BE2C (cell line): ENCODE results near the gene EIF2B1.
"Not testable (repeated sequence)": the region's sequence is repeated elsewhere in the genome, so short reads cannot be mapped to it uniquely, and the experiment has no call there.

Source experiments
- DNase-seq: peaks from one replicate; pipeline ENCODE4 v3.0.0-alpha.2; 2020
- H3K27me3 ChIP-seq: fragments of 250-450 bp; sonication (Bioruptor Pico); 2 replicates; pipeline ENCODE4 v1.5.1; 2020; ENCODE audit warnings: mild to moderate bottlenecking
- H3K36me3 ChIP-seq: fragments of 250-450 bp; sonication (Bioruptor Pico); 2 replicates; pipeline ENCODE4 v1.5.1; 2020; ENCODE audit warnings: mild to moderate bottlenecking
- H3K4me1 ChIP-seq: fragments of 250-450 bp; sonication (Bioruptor Pico); 2 replicates; pipeline ENCODE4 v1.5.1; 2020
- H3K4me3 ChIP-seq: 2 replicates; pipeline ENCODE4 v1.5.1; 2011; ENCODE audit warnings: low read depth, low read length
- H3K9me3 ChIP-seq: fragments of 250-450 bp; sonication (Bioruptor Pico); 2 replicates; pipeline ENCODE4 v1.5.1; 2020
- TF ChIP-seq, protein P1 (sequence below): IDR thresholded peaks from 2 replicates; pipeline ENCODE4 v1.5.1; 2012; ENCODE audit warnings: mild to moderate bottlenecking, low read depth, low read length

The EIF2B1 gene

DNA sequence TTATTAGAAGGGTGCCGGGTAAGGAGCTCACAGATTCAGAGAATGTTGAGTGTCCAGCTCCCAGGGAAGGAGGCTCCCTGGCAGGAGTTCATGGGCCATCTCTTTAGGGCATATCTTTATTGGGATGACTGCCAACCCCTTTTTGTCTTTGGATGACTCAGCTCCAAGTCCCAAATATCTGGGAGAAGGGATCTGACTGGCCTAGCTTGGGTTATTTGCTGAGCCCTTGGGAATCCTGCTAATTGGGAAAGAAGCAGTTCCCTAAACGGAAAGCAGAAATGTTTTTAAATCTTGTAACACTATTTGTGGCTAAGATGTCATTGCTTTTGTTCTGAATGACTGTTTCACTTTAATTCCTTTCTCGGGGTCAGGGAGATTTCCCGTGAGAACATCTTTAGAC, 19.0 kb downstream of the EIF2B1 start:
- H3K36me3 ChIP-seq = peaks cover 90% of the 10 kb centered on the region
- H3K27me3 ChIP-seq = no peaks in the 10 kb centered on the region
- H3K4me1 ChIP-seq = no peaks in the 10 kb centered on the region
- no peak for DNase-seq
- H3K4me3 ChIP-seq = no peak overlapping the region
- no peaks in the 10 kb centered on the region for H3K9me3 ChIP-seq
- TF ChIP-seq, protein P1, sequence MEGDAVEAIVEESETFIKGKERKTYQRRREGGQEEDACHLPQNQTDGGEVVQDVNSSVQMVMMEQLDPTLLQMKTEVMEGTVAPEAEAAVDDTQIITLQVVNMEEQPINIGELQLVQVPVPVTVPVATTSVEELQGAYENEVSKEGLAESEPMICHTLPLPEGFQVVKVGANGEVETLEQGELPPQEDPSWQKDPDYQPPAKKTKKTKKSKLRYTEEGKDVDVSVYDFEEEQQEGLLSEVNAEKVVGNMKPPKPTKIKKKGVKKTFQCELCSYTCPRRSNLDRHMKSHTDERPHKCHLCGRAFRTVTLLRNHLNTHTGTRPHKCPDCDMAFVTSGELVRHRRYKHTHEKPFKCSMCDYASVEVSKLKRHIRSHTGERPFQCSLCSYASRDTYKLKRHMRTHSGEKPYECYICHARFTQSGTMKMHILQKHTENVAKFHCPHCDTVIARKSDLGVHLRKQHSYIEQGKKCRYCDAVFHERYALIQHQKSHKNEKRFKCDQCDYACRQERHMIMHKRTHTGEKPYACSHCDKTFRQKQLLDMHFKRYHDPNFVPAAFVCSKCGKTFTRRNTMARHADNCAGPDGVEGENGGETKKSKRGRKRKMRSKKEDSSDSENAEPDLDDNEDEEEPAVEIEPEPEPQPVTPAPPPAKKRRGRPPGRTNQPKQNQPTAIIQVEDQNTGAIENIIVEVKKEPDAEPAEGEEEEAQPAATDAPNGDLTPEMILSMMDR = no peak

DNA sequence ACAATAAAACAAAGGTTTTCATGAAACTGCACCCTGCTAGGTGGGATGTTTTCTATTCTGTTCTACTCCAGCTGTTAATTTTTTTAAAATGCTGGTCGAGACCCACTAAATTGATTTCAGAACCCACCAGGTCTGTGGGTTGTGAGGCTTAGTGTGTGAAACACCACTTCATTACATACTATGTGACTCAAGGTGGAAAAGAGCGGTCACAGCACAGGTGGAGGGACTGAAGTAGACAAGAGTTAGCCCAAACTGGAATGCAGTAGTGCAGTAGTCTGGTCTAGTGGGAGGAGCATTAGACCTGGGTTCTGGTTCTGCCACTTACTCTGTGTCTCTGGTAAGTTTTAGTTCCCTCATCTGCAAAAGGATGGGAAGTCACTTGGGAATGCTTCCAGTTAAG, 19.4 kb downstream of the EIF2B1 start:
- Histone ChIP-seq H3K9me3 (no peaks in the 10 kb centered on the region), H3K36me3 (peaks cover 90% of the 10 kb centered on the region), H3K27me3 (no peaks in the 10 kb centered on the region), H3K4me3 (no peak overlapping the region), H3K4me1 (no peaks in the 10 kb centered on the region)
- TF ChIP-seq, protein P1 = no peak
- no peak for DNase-seq

DNA sequence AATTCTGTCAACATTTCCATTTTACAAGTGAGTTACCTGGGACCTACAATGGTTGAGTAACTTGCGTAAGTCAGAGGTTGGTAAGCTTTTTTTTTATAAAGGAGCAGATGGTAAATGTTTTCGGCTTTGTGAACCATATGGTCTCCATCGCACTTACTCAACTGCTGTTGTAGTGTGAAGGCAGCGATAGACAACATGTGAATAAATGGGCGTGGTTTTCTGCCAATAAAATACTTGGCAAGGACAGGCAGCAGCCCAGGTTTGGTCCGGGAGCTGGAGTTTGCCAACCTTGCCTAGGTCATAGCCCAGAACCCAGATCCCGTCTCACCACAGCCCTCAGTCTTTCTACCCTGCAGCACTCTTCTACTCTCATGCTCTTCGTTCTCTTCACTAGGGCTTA, 25.3 kb downstream of the EIF2B1 start:
- Histone ChIP-seq H3K9me3 (no peaks in the 10 kb centered on the region), H3K27me3 (no peaks in the 10 kb centered on the region), H3K4me3 (no peak overlapping the region), H3K4me1 (no peaks in the 10 kb centered on the region), H3K36me3 (peaks cover 86% of the 10 kb centered on the region)
- DNase-seq = no peak
- TF ChIP-seq, protein P1 = no peak

DNA sequence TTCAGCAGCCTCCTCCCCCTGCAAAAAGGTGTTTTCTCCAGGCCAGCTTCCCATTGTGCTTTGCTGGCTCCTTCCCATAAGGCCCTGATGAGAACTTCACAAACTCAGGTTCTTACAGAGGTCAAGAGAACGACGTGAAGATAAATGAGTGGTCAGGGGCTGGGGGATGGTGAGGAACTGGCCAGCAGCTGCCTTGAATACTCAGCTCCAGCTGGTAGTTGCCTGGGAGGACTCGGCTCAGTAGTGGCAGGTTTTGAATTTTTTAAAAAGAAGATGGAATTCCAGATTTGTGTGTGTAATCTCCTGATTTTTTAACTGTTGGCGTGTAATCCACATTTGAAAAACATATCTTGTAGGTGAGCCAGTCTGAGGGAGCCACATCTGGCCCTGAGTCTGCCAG, 25.7 kb downstream of the EIF2B1 start:
- TF ChIP-seq, protein P1 = no peak
- peaks cover 82% of the 10 kb centered on the region for H3K36me3 ChIP-seq
- no peak for DNase-seq
- H3K27me3 ChIP-seq = no peaks in the 10 kb centered on the region
- no peaks in the 10 kb centered on the region for H3K4me1 ChIP-seq
- no peak overlapping the region for H3K4me3 ChIP-seq
- H3K9me3 ChIP-seq = no peaks in the 10 kb centered on the region

DNA sequence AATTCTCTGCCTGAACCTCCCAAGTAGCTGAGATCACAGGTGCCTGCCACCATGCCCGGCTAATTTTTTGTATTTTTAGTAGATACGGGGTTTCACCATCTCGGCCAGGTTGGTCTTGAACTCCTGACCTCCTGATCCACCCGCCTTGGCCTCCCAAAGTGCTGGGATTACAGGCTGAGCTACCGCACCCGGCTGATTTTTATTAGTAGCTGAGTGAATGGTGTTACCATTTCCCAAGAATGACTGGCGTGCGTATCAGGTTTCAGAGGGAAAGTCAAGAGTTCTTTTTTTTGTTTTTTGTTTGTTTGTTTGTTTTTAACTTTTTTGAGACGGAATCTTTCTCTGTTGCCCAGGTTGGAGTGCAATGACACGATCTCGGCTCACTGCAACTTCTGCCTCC, 30.0 kb downstream of the EIF2B1 start:
- H3K27me3 ChIP-seq, DNase-seq, H3K4me3 ChIP-seq, H3K9me3 ChIP-seq, H3K4me1 ChIP-seq: not testable (repeated sequence)
- peaks cover 45% of the 10 kb centered on the region for H3K36me3 ChIP-seq

DNA sequence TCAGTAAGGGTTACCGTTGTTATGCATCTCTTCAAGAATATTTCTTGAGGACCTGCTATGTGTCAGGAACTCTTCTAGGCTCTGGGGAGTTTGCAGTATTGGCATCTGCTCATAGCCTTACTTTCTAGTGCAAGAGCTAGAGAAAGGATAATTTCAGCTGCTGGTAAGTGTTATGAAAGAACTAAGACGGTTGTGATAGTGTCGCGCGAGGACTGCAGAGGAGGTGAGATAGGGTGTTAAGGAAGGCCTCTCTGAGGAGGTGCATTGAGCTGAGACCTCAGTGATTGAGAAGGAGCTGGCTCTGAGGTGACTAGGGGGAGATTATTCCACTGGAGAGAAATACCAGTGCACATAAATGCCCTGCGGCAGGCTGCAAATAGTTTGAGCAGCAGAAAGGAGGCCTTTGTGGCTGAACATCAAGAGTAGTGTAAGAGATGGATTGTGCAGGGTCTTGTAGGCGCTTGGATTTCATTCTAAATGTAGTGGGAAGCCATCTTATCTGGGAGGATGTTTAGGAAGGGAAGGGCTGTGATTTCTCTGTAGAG, 30.8 kb downstream of the EIF2B1 start:
- peaks cover 44% of the 10 kb centered on the region for H3K36me3 ChIP-seq
- TF ChIP-seq, protein P1 = no peak
- no peak for DNase-seq

More for the DNA sequence above, 30.8 kb downstream of the EIF2B1 start:
- no peaks in the 10 kb centered on the region for H3K27me3 ChIP-seq
- peak overlapping the region; percentile 95 for H3K4me3 ChIP-seq
- no peaks in the 10 kb centered on the region for H3K4me1 ChIP-seq
- H3K9me3 ChIP-seq = no peaks in the 10 kb centered on the region
